Suprapubic skin (tissue), 3 donors: ENCODE data around the gene CYBA.

Experiments used
- CTCF ChIP-seq, 2 donors: fragments of 200-600 bp in 1 of 2; fragments of 450-650 bp in 1 of 2; sonication (generic) in 1 of 2; IDR thresholded peaks; one replicate each; pipeline ENCODE4 v1.5.1; 2016 to 2019; ENCODE audit warnings: antibody characterized with exemption in 2 of 2, mild to moderate bottlenecking in 1 of 2, moderate library complexity in 1 of 2
- POLR2A ChIP-seq, 2 donors: fragments of 450-650 bp; IDR thresholded peaks; one replicate each; pipeline ENCODE4 v1.6.1; 2017; ENCODE audit warnings: antibody characterized with exemption in 2 of 2, mild to moderate bottlenecking in 2 of 2, moderate library complexity in 2 of 2

DNA sequence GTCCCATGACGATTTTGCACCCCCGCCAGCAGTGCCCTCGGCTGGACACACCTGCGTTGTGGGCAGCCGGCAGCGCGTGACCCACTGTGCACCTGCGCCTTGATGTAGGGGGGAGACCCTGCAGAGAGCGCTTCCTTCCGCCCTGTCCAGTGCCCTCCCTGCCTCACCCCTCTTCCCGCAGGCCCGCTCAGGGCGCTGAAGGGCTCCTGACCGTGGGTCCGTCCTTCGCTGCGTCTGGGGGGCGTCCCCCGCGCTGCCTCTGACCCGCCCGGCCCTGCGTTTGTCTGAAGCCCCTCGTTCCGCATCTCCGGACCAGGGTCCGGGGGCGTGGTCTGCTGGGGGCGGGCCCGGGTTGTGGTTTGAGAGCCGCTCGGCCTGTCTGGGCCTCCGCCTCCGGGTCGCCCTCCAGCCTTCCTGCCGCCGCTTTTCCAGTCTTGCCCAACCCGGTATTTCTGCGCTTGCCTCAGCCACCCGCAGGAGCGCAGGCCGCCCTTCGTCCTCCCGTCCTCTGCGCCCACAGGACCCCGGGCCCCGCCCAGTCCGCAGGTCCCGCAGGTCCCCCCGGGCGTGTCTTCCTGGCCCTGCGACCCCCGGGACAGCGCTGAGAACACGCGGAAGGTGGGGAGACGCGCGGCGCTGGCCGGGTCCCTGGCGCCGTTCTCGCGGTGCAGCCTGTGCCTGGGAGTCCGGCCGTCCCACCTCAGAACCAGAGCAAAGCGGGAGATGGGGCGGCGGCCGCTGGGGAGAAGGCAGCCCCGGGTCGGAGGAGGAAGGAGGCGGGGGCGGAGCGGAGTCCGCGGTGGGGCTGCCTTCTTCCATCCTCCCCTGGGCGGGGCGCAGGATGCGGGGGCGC lies 16.5 kb downstream of the CYBA start:
- TF ChIP-seq POLR2A (IDR thresholded peaks at IDR 0.05), result no peak
- no peak for TF ChIP-seq CTCF (IDR thresholded peaks at IDR 0.05)
